ENCODE data around the gene RPS6KA2.
"Not testable (repeated sequence)": the region's sequence is repeated elsewhere in the genome, so short reads cannot be mapped to it uniquely, and the experiment has no call there.

Gene RPS6KA2

GRCh38 chr6:166553563-166554271 is 73.3 kb downstream of the RPS6KA2 start:
- DNase-seq (ENCODE audit: low read depth in 2 of 2) = peak; percentile 46 to 49

- DNase-seq (ENCODE audit: low read depth in 2 of 2) = no peak
Observed at GRCh38 chr6:166552600-166552999, 74.5 kb downstream of the RPS6KA2 start.

GRCh38 chr6:166551754-166552495 is 75.1 kb downstream of the RPS6KA2 start:
- DNase-seq (ENCODE audit: low read depth in 2 of 2) = no peak

GRCh38 chr6:166546653-166547052 is 80.4 kb downstream of the RPS6KA2 start:
- no peak for DNase-seq (ENCODE audit: low read depth in 2 of 2)

GRCh38 chr6:166545156-166546034 is 81.7 kb downstream of the RPS6KA2 start:
- no peak for DNase-seq (ENCODE audit: low read depth in 2 of 2)

GRCh38 chr6:166544296-166544605 is 82.8 kb downstream of the RPS6KA2 start:
- no peak for DNase-seq (ENCODE audit: low read depth in 2 of 2)

- no peak for DNase-seq (ENCODE audit: low read depth in 2 of 2)
Observed at GRCh38 chr6:166543603-166544295, 83.3 kb downstream of the RPS6KA2 start.

GRCh38 chr6:166542580-166542912 is 84.5 kb downstream of the RPS6KA2 start:
- DNase-seq (ENCODE audit: low read depth in 2 of 2) = no peak

GRCh38 chr6:166541876-166542579 is 85.0 kb downstream of the RPS6KA2 start:
- no peak for DNase-seq (ENCODE audit: low read depth in 2 of 2)

GRCh38 chr6:166541366-166541765 is 85.7 kb downstream of the RPS6KA2 start:
- DNase-seq (ENCODE audit: low read depth in 2 of 2) = no peak

- DNase-seq (ENCODE audit: low read depth in 2 of 2) = no peak
Observed at GRCh38 chr6:166540631-166541331, 86.3 kb downstream of the RPS6KA2 start.

- DNase-seq (ENCODE audit: low read depth in 2 of 2) = no peak
Observed at GRCh38 chr6:166539543-166539942, 87.5 kb downstream of the RPS6KA2 start.

- not testable (repeated sequence) for DNase-seq (ENCODE audit: low read depth in 2 of 2)
Observed at GRCh38 chr6:166539011-166539385, 88.1 kb downstream of the RPS6KA2 start.

- DNase-seq (ENCODE audit: low read depth in 2 of 2) = no peak
Observed at GRCh38 chr6:166538297-166539010, 88.6 kb downstream of the RPS6KA2 start.

- no peak for DNase-seq (ENCODE audit: low read depth in 2 of 2)
Observed at GRCh38 chr6:166534658-166535406, 92.2 kb downstream of the RPS6KA2 start.

GRCh38 chr6:166533205-166533824 is 93.7 kb downstream of the RPS6KA2 start:
- no peak for DNase-seq (ENCODE audit: low read depth in 2 of 2)

GRCh38 chr6:166532302-166532701 is 94.7 kb downstream of the RPS6KA2 start:
- DNase-seq (ENCODE audit: low read depth in 2 of 2) = no peak

GRCh38 chr6:166530211-166531095 is 96.6 kb downstream of the RPS6KA2 start:
- DNase-seq (ENCODE audit: low read depth in 2 of 2) = no peak
